MM.1S (cell line): ENCODE measurements around the gene CLEC16A.

ENCODE experiments used
- EZH2 ChIP-seq: fragments of 300-600 bp; sonication (generic); optimal IDR thresholded peaks from 2 replicates; pipeline ENCODE3; 2017; ENCODE audit warnings: low read depth, mild to moderate bottlenecking, antibody characterized with exemption, low read length, mixed read lengths
- TF ChIP-seq, protein P1 (sequence below): fragments of 300-600 bp; sonication (generic); IDR thresholded peaks from 2 replicates; pipeline ENCODE4 v1.5.1; 2016; ENCODE audit warnings: antibody characterized with exemption, low read length, mixed read lengths

GRCh38 chr16:11078812-11079459, 134.6 kb downstream of the CLEC16A start:
- TF ChIP-seq, protein P1, sequence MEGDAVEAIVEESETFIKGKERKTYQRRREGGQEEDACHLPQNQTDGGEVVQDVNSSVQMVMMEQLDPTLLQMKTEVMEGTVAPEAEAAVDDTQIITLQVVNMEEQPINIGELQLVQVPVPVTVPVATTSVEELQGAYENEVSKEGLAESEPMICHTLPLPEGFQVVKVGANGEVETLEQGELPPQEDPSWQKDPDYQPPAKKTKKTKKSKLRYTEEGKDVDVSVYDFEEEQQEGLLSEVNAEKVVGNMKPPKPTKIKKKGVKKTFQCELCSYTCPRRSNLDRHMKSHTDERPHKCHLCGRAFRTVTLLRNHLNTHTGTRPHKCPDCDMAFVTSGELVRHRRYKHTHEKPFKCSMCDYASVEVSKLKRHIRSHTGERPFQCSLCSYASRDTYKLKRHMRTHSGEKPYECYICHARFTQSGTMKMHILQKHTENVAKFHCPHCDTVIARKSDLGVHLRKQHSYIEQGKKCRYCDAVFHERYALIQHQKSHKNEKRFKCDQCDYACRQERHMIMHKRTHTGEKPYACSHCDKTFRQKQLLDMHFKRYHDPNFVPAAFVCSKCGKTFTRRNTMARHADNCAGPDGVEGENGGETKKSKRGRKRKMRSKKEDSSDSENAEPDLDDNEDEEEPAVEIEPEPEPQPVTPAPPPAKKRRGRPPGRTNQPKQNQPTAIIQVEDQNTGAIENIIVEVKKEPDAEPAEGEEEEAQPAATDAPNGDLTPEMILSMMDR = no peak
- no peak for TF ChIP-seq EZH2
